PC-3 (cell line): ENCODE measurements around the gene PUM2.

Experiments used
- CTCF ChIP-seq: fragments of 300-600 bp; sonication (generic); conservative IDR thresholded peaks from 2 replicates; pipeline ENCODE4 v1.5.1; 2017; ENCODE audit warnings: antibody characterized with exemption, low read depth, mild to moderate bottlenecking, low read length
- EZH2 ChIP-seq: fragments of 300-600 bp; sonication (generic); IDR thresholded peaks from one replicate; pipeline ENCODE4 v1.6.1; 2017; ENCODE audit warnings: antibody characterized with exemption, mild to moderate bottlenecking, low read length; ENCODE audit not compliant: unreplicated experiment

DNA sequence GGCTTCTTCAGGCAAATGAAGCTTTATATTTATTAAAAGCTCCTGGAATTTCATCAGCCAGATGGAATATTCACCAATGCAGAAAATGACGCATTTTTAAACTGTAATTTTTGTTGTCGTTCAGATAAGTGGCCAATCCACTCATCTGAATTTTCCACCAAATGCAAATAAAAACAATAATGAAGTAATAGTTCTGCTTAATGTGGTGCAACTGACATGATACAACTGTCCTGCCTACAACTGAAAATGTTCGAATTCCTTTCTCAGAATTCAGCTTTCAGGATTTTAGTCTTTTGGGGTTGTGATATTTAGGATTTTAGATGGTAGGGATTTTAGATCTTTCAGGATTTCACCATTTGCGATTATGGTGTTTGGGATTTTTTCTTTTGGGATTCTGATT, 27.1 kb upstream of the PUM2 start:
- no peak for TF ChIP-seq CTCF
- TF ChIP-seq EZH2 = no peak
